Activated CD8-positive, alpha-beta T cell treated with anti-CD3 and anti-CD28 coated beads for 36 hours (primary cell): ENCODE data around the gene NRXN3. TPM values are rescaled to one million over a fixed set of nuclear protein-coding genes. Genes with fewer than 3 reads are reported as not detected.

ENCODE experiments used
- ATAC-seq: fragments of 200-7000 bp; cut with Tn5 transposase; one replicate; pipeline ENCODE4 v1.10.0; 2021; ENCODE audit warnings: mild to moderate bottlenecking, moderate library complexity
- CTCF ChIA-PET: fragments of 350-600 bp; sonication (Branson Sonifier 250); formaldehyde crosslinking; loops from one replicate; lab custom pipeline; 2021; ENCODE audit warnings: antibody characterized with exemption; lab: Charles Lee
- POLR2A ChIA-PET: fragments of 350-600 bp; sonication (Branson Sonifier 250); formaldehyde crosslinking; loops from one replicate; lab custom pipeline; 2021; ENCODE audit warnings: antibody characterized with exemption; lab: Charles Lee
- DNase-seq: peaks from one replicate; pipeline ENCODE4 v3.0.0-alpha.2; 2020
- H3K27ac Mint-ChIP-seq: one replicate; pipeline ENCODE4 v1.8.0; 2021; ENCODE audit warnings: mild to moderate bottlenecking, mixed read lengths
- H3K27me3 Mint-ChIP-seq: one replicate; pipeline ENCODE4 v1.8.0; 2021; ENCODE audit warnings: mixed read lengths
- H3K36me3 Mint-ChIP-seq: one replicate; pipeline ENCODE4 v1.8.0; 2021; ENCODE audit warnings: low read depth, mixed read lengths
- H3K4me1 Mint-ChIP-seq: one replicate; pipeline ENCODE4 v1.8.0; 2021; ENCODE audit warnings: low read depth, mixed read lengths
- H3K4me3 Mint-ChIP-seq: one replicate; pipeline ENCODE4 v1.8.0; 2021; ENCODE audit warnings: mild to moderate bottlenecking, moderate library complexity, mixed read lengths
- H3K9me3 Mint-ChIP-seq: one replicate; pipeline ENCODE4 v1.8.0; 2021; ENCODE audit warnings: mixed read lengths
- CTCF ChIP-seq: fragments of 200-600 bp; IDR thresholded peaks from one replicate; pipeline ENCODE4 v1.8.0; 2022; ENCODE audit warnings: antibody characterized with exemption, mild to moderate bottlenecking
- intact Hi-C: fragments of 100-400 bp; cut with micrococcal nuclease; formaldehyde crosslinking; loops from one replicate; pipeline ENCODE4 v1.10.0; 2022
- total RNA-seq, 2 experiments: library from RNA; stranded (reverse); gene quantifications; one replicate each; pipeline ENCODE4 v1.2.3, GENCODE V29; 2021

The NRXN3 gene
- total RNA-seq, 2 experiments from 2014 or later = not detected

- peaks cover 3% of the 10 kb centered on the region for H3K9me3 Mint-ChIP-seq
- ATAC-seq (no peak), DNase-seq (no peak)
- intact Hi-C loops = no loop called here
- TF ChIP-seq CTCF = no peak
- no peak overlapping the region for H3K27ac Mint-ChIP-seq
- no peaks in the 10 kb centered on the region for H3K4me1 Mint-ChIP-seq
- H3K4me3 Mint-ChIP-seq = no peak overlapping the region
- ChIA-PET CTCF (interaction anchor here (1.4 kb wide), 1 partner anchor 13 kb away, joined by 3 read pairs; no protein-coding TSS in a partner anchor), POLR2A (no interaction called here)
- H3K27me3 Mint-ChIP-seq = no peaks in the 10 kb centered on the region
- no peaks in the 10 kb centered on the region for H3K36me3 Mint-ChIP-seq
Measured at GRCh38 chr14:79363291-79363690, 1193.1 kb downstream of the NRXN3 start.

GRCh38 chr14:79369359-79370332, 1199.5 kb downstream of the NRXN3 start:
- ChIA-PET POLR2A (no interaction called here), CTCF (no interaction called here)
- Mint-ChIP-seq H3K27me3 (no peaks in the 10 kb centered on the region), H3K4me1 (no peaks in the 10 kb centered on the region), H3K9me3 (peaks cover 4% of the 10 kb centered on the region), H3K4me3 (no peak overlapping the region), H3K36me3 (no peaks in the 10 kb centered on the region), H3K27ac (no peak overlapping the region)
- intact Hi-C loops = no loop called here
- TF ChIP-seq CTCF = no peak
- ATAC-seq = no peak
- no peak for DNase-seq

- H3K27ac Mint-ChIP-seq = no peak overlapping the region
- ATAC-seq = no peak
- no peak for DNase-seq
- peaks cover 4% of the 10 kb centered on the region for H3K9me3 Mint-ChIP-seq
- H3K4me3 Mint-ChIP-seq = no peak overlapping the region
- intact Hi-C loops = no loop called here
- POLR2A ChIA-PET = no interaction called here
- no peaks in the 10 kb centered on the region for H3K36me3 Mint-ChIP-seq
- TF ChIP-seq CTCF = no peak
- H3K27me3 Mint-ChIP-seq = no peaks in the 10 kb centered on the region
- no peaks in the 10 kb centered on the region for H3K4me1 Mint-ChIP-seq
- CTCF ChIA-PET = no interaction called here
Measured at GRCh38 chr14:79370969-79371368, 1200.8 kb downstream of the NRXN3 start.

GRCh38 chr14:79373451-79373850, 1203.3 kb downstream of the NRXN3 start:
- intact Hi-C loops = no loop called here
- Mint-ChIP-seq H3K4me1 (no peaks in the 10 kb centered on the region), H3K27ac (no peak overlapping the region), H3K9me3 (peaks cover 4% of the 10 kb centered on the region), H3K4me3 (no peak overlapping the region), H3K36me3 (no peaks in the 10 kb centered on the region), H3K27me3 (no peaks in the 10 kb centered on the region)
- ChIA-PET CTCF (no interaction called here), POLR2A (no interaction called here)
- ATAC-seq (no peak), DNase-seq (no peak)
- no peak for TF ChIP-seq CTCF

GRCh38 chr14:79375356-79375755, 1205.2 kb downstream of the NRXN3 start:
- intact Hi-C loops = no loop called here
- POLR2A ChIA-PET = no interaction called here
- CTCF ChIA-PET = interaction anchor here (0.5 kb wide), 1 partner anchor 9 kb away, joined by 3 read pairs; no protein-coding TSS in a partner anchor
- Mint-ChIP-seq H3K36me3 (no peaks in the 10 kb centered on the region), H3K4me1 (no peaks in the 10 kb centered on the region), H3K4me3 (no peak overlapping the region), H3K27ac (no peak overlapping the region), H3K27me3 (no peaks in the 10 kb centered on the region), H3K9me3 (no peaks in the 10 kb centered on the region)
- DNase-seq = no peak
- ATAC-seq = no peak
- TF ChIP-seq CTCF = no peak
